LNCaP clone FGC (cell line): ENCODE results near the gene CHD6.

Source experiments
- DNase-seq: peaks from one replicate; pipeline ENCODE4 v3.0.0-alpha.2; 2011; ENCODE audit warnings: low read depth
- H3K4me3 ChIP-seq: 2 replicates; pipeline ENCODE4 v1.5.1; 2011; ENCODE audit warnings: mild to moderate bottlenecking, low read depth, low read length, control low read depth
- TF ChIP-seq, protein P1 (sequence below): IDR thresholded peaks from 2 replicates; pipeline ENCODE4 v1.5.1; 2012; ENCODE audit warnings: mild to moderate bottlenecking; ENCODE audit not compliant: control insufficient read depth, insufficient read depth; ENCODE audit errors: extremely low read depth

Gene CHD6

DNA sequence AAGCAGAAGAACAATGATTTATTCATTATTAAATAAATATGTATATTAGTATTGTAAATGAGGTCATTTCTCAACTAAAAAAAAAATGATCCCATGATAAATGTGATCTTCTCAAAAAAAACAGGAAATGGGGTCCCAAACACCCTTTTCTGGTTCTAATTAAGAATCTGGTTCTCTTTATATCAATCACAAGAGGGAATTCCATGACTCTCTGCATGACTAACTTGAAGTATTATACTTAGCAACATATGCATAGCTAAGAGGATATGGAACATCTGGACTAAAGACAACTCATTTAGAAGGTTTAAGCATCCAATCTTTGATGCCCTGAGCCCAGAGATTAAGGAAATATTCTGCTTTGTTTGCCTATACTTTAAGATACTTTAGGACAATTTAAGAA, 161.8 kb downstream of the CHD6 start:
- no peak overlapping the region for H3K4me3 ChIP-seq
- DNase-seq: no peak
- TF ChIP-seq, protein P1, sequence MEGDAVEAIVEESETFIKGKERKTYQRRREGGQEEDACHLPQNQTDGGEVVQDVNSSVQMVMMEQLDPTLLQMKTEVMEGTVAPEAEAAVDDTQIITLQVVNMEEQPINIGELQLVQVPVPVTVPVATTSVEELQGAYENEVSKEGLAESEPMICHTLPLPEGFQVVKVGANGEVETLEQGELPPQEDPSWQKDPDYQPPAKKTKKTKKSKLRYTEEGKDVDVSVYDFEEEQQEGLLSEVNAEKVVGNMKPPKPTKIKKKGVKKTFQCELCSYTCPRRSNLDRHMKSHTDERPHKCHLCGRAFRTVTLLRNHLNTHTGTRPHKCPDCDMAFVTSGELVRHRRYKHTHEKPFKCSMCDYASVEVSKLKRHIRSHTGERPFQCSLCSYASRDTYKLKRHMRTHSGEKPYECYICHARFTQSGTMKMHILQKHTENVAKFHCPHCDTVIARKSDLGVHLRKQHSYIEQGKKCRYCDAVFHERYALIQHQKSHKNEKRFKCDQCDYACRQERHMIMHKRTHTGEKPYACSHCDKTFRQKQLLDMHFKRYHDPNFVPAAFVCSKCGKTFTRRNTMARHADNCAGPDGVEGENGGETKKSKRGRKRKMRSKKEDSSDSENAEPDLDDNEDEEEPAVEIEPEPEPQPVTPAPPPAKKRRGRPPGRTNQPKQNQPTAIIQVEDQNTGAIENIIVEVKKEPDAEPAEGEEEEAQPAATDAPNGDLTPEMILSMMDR: no peak

DNA sequence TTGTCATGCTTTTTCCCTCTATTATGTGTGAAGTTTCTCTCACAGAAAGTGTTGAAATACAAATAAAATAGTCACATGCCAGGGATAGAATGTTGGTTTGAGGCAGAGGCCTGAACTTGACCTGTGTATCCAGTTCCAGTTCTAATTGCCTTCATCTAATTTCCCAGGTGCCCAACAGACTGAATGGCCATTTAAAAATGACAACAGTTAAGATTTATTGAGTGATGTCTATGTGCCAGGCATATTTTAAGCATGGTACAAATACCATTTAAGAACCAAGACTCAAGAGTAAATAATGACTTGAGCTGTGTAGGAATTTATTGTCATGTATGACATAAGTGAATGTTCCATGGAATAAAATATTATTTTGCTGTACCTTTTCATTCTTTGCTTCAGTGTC, 163.9 kb downstream of the CHD6 start:
- H3K4me3 ChIP-seq: no peak overlapping the region
- no peak for DNase-seq
- TF ChIP-seq, protein P1: no peak

DNA sequence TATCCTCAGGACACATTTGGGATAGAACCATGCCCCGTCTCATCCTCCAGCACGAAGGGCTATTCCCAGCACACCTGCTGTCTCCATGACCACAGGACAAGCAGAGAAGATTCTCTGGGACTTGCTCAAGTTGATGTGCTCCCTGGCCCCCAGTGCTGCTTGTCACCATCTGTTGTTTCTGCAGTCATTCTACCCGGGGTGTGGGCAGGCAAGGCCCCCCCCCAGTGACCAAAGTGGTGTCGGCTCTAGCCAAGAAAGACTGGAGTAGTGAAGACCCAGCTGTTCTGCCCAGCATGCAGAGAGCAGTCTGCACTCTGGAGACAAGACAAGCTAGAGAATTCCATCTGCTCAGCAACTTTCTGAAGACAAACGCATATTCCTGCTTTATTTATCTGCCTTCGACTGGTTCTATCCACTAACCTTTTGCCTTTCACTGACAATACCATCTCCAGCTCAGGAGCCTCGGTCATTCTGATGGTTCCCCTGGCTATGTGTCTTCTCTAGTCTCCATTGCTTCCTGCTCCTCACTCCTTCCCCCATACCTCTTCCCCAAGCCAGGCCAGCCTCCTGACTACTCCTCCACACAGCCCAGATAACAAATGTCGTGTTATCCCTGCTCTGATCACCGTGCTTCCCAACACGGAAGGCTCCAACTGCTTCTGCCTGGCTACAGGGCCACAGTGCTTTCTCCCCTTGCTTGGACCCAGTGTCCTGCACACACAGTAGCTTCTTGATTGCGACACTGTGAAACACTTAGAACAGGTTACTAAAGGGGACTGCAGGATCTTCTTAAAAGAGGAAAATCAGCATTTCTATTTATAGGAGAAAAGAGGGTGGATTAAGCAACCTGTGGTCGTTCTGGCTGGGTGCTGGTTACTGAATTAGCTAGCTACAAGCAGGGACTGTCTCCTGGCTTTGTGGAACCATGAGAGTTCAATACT, 164.9 kb downstream of the CHD6 start:
- TF ChIP-seq, protein P1: no peak
- DNase-seq: no peak

DNA sequence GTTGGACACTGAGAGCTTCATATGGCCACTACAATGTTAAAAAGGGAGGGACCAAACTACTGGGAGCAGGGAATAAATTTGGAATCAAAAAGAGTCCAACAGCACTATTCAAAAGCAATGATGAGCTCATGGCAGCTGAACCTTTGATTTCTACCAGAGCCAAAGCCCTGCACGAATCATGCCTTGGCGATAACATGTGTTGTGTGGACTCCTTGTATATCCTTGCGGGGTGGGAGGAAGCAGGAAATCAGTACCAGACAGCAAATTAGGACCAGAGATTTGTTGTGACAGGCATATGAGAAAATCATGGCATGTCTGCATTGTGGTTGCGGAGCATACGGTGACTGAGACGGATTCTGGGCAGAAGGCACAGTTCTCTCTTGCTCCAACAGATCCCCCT, 166.0 kb downstream of the CHD6 start:
- TF ChIP-seq, protein P1: no peak
- DNase-seq: no peak
- no peak overlapping the region for H3K4me3 ChIP-seq

More for the DNA sequence above, 164.9 kb downstream of the CHD6 start:
- no peak overlapping the region for H3K4me3 ChIP-seq

DNA sequence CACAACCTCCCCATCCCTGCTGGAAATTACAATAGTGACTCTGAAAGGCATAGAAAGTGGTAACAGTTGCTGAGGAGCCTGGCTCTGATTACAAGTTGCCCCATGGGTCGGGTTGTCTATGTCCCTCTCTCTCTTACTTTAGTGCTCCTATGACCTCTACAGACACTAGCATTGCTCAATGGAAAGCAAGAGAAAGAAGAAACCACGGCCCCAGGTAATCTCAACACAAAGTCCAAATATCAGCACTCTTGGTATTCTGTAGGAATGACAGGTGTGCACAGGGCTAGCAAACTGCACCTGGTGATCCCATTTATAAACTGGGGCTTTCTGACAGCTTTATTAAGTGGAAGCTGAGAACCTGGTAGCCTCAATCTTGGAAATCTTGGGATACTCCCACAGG, 171.2 kb downstream of the CHD6 start:
- no peak for DNase-seq
- H3K4me3 ChIP-seq: no peak overlapping the region
- TF ChIP-seq, protein P1: no peak

DNA sequence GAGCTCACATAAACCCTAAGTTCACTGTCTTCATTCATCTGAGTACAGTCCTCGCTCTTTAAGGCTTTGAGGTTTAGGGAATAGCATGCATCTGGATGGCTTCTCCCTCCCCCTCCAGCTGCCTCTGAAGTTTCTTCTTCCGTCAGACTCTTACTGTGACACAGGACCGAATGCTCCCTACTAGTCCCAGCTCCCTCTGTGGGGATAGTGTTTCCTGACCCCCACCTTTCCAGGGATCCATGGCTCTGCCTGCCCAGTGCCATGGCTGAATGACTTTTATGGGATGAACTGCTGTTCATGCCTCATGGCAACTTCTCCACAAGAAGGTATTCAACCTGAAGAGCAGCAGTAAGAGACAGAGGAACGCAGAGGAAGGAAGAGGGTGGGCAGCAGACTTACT, 171.7 kb downstream of the CHD6 start:
- no peak for DNase-seq
- TF ChIP-seq, protein P1: no peak
- H3K4me3 ChIP-seq: no peak overlapping the region

DNA sequence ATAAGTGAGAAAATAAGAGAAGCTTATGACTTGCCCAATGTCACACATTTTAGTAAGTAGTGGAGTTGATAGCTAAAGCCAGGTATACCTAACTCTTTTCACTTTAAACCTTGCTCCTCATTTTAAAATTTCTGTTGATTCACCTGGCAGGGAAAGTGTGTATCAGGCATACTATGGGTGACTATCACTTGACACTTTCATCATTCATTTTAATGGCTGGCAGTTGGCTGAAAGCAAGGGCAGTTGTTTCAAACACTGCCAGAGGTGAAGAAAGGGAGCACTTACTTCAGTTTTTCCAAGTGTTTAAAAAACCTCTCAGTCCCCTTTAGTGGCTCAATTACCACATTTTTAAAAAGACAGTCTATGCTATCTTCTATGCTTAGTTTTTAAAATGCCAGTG, 173.4 kb downstream of the CHD6 start:
- TF ChIP-seq, protein P1: no peak
- DNase-seq: no peak
- no peak overlapping the region for H3K4me3 ChIP-seq
